Thyroid gland (tissue), 4 donors: ENCODE data around the gene KLHDC4. TPM values are rescaled to one million over a fixed set of nuclear protein-coding genes. Genes with fewer than 3 reads are reported as not detected.

Source experiments
- DNase-seq, 2 donors: peaks; one replicate each; pipeline ENCODE4 v3.0.0-alpha.2; 2019
- H3K27ac ChIP-seq, 3 donors: fragments of 200-600 bp; sonication (generic); 1 replicate in 2 of 3; 2 replicates in 1 of 3; pipeline ENCODE4 v1.5.1; 2016 to 2019; ENCODE audit warnings: mild to moderate bottlenecking in 1 of 3, moderate library complexity in 1 of 3
- H3K27me3 ChIP-seq: fragments of 200-600 bp; sonication (generic); one replicate; pipeline ENCODE4 v1.5.1; 2019
- H3K36me3 ChIP-seq, 2 donors: fragments of 200-600 bp; sonication (generic); one replicate each; pipeline ENCODE4 v1.5.1; 2016 to 2019
- H3K4me1 ChIP-seq, 2 donors: fragments of 200-600 bp; sonication (generic); one replicate each; pipeline ENCODE4 v1.5.1; 2017 to 2019
- H3K4me3 ChIP-seq, 3 donors: fragments of 200-600 bp; sonication (generic); replicated peaks in 1 of 3; 1 replicate in 2 of 3; 2 replicates in 1 of 3; pipeline ENCODE4 v1.5.1; 2016; ENCODE audit warnings: mild to moderate bottlenecking in 1 of 3
- H3K9me3 ChIP-seq: fragments of 200-600 bp; sonication (generic); one replicate; pipeline ENCODE4 v1.5.1; 2017
- POLR2A ChIP-seq, 2 donors: fragments of 450-650 bp; IDR thresholded peaks; one replicate each; pipeline ENCODE4 v1.6.1; 2017; ENCODE audit warnings: antibody characterized with exemption in 2 of 2, mild to moderate bottlenecking in 2 of 2, moderate library complexity in 1 of 2
- whole genome bisulfite sequencing, 2 donors: methylation state at CpG; one replicate each; pipeline ENCODE4 v1.1.5; 2017; 5-methylcytosine and 5-hydroxymethylcytosine counted together
- intact Hi-C: fragments of 100-400 bp; cut with DNase I; formaldehyde crosslinking; loops from one replicate; pipeline ENCODE4 v1.15.1; 2023
- total RNA-seq, 4 donors: library from RNA; depleted of rRNA; stranded (reverse); fragments of >200 nt; gene quantifications; one replicate each; pipeline ENCODE4 v1.2.3, GENCODE V29; 2016
- TF ChIP-seq, protein P1 (sequence below), 6 experiments: fragments of 200-600 bp in 3 of 6; fragments of 450-650 bp in 3 of 6; sonication (generic) in 3 of 6; IDR thresholded peaks; one replicate each; pipeline ENCODE4 v1.5.1; 2016 to 2019; ENCODE audit warnings: antibody characterized with exemption in 6 of 6, mild to moderate bottlenecking in 2 of 6, inconsistent platforms in 1 of 6, moderate library complexity in 1 of 6

KLHDC4 gene
- total RNA-seq, 4 donors from 2014 or later: 19.9 to 40.9 (median 30.3) TPM

DNA sequence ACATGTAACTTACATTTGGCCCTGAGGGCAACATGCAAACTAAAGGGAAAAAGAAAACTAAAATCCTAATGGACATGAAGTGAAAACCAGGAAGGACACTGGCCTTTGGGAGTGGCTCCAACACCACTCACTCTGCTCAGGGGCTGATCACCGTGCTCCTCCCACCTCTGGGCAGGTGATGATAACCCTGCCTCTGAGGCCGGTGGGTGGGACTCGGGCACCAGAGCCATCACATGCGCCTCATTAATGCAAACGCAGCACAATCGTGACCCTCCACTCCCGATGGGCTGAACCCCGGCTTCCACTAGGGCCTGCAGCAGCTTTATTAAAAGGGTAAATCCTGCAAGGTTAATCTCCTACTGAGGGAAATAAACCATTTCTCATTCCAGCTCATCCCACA is 4.7 kb downstream of the KLHDC4 start:
- Histone ChIP-seq H3K36me3 (peaks cover 4 to 21% of the 10 kb centered on the region in 2 donors), H3K27me3 (no peaks in the 10 kb centered on the region), H3K4me1 (peaks cover 4 to 12% of the 10 kb centered on the region in 2 donors), H3K27ac (no peak overlapping the region), H3K9me3 (no peaks in the 10 kb centered on the region), H3K4me3 (no peak overlapping the region)
- WGBS, 2 donors: 92 to 96% methylated on average over 8 of the region's 8 CpGs
- TF ChIP-seq POLR2A (IDR thresholded peaks at IDR 0.05): no peak
- TF ChIP-seq, protein P1, sequence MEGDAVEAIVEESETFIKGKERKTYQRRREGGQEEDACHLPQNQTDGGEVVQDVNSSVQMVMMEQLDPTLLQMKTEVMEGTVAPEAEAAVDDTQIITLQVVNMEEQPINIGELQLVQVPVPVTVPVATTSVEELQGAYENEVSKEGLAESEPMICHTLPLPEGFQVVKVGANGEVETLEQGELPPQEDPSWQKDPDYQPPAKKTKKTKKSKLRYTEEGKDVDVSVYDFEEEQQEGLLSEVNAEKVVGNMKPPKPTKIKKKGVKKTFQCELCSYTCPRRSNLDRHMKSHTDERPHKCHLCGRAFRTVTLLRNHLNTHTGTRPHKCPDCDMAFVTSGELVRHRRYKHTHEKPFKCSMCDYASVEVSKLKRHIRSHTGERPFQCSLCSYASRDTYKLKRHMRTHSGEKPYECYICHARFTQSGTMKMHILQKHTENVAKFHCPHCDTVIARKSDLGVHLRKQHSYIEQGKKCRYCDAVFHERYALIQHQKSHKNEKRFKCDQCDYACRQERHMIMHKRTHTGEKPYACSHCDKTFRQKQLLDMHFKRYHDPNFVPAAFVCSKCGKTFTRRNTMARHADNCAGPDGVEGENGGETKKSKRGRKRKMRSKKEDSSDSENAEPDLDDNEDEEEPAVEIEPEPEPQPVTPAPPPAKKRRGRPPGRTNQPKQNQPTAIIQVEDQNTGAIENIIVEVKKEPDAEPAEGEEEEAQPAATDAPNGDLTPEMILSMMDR (IDR thresholded peaks at IDR 0.05): no peak
- intact Hi-C loops: loop anchor here (10.0 kb wide), 2 partner anchors 176 to 366 kb away; partner anchors contain the start of gene MAP1LC3B
- no peak for DNase-seq

DNA sequence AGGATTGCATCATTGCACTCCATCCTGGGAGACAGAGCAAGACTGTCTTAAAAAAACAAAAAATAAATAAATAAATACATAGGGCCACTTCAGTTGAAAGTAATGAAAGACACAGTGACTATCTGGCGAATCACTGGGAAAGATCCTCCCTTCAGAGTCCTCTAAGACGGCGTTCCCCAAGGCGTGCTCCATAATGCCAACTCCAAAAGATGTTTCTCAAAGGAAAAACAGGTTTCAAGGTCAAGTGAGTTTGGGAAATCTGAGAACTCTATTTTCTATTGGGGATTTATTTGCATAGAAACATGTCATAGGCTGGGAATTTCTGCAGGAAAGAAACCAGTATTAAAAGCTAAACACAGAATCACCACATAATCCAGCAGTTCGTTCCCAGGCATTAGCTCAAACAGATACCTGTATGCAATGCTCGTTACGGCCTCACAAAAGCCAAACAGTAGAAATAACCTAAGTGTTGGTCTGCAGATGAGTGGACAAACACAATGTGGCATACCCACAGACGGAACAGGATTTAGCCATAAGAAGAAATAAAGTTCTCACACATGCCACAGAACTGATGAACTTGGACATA is 7.9 kb downstream of the KLHDC4 start:
- TF ChIP-seq POLR2A (IDR thresholded peaks at IDR 0.05): no peak
- TF ChIP-seq, protein P1 (IDR thresholded peaks at IDR 0.05): no peak
- Histone ChIP-seq H3K4me1 (peaks cover 0 to 7% of the 10 kb centered on the region in 2 donors), H3K4me3 (no peak overlapping the region), H3K36me3 (peaks cover 24 to 46% of the 10 kb centered on the region in 2 donors), H3K27me3 (no peaks in the 10 kb centered on the region), H3K9me3 (no peaks in the 10 kb centered on the region), H3K27ac (no peak overlapping the region)
- DNase-seq: no peak
- intact Hi-C loops: no loop called here
- WGBS, 2 donors: 93 to 94% methylated on average over 8 of the region's 8 CpGs

- no peaks in the 10 kb centered on the region for H3K9me3 ChIP-seq
- peaks cover 42 to 53% of the 10 kb centered on the region in 2 donors for H3K36me3 ChIP-seq
- H3K27me3 ChIP-seq: no peaks in the 10 kb centered on the region
- intact Hi-C loops: no loop called here
- H3K4me3 ChIP-seq: no peak overlapping the region
- 91 to 93% methylated on average over 9 to 11 of the region's 11 CpGs for WGBS, 2 donors
- no peak overlapping the region for H3K27ac ChIP-seq
- H3K4me1 ChIP-seq: no peaks in the 10 kb centered on the region
- DNase-seq: no peak
- no peak for TF ChIP-seq POLR2A (IDR thresholded peaks at IDR 0.05)
- TF ChIP-seq, protein P1 (IDR thresholded peaks at IDR 0.05): no peak
Observed at GRCh38 chr16:87754535-87754934, 11.3 kb downstream of the KLHDC4 start.

DNA sequence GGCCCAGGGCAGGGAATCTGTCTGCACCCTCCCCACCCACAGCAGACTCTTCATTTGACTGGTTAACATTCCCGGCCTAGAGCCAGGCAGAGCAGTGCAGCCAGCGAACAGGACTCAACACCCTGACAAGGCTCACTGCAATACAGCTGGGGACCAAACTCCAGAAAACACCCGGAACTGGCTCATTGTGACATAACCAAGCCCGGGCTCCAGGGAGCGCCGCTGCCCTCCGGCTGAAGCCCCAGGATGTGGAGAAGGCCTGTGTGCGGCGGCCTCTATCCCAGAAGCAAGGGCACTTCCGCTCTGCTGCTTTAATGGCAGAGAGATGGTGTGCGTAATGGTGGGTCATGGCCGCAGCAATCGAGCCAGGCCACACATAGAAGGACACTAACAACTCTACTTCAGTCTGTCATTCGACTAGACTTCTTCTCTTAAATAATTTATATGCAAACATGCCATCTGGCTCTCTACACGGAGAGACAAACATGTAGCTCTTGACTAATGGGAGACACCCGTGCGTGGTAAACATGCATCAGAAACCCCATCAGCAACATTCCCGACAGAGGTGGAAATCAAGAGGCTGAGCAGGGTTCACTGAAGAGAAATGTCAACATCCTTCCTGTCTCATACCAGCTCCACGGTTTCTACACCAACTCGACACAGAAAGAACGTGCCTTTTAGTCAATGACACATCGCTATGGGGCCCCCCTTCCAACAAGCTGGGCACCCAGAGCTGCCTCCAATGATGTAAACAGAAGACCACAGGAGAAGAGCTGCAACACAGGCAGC is 18.0 kb downstream of the KLHDC4 start:
- Histone ChIP-seq H3K9me3 (no peaks in the 10 kb centered on the region), H3K27me3 (no peaks in the 10 kb centered on the region), H3K4me1 (no peaks in the 10 kb centered on the region), H3K27ac (no peak overlapping the region), H3K36me3 (peaks cover 36 to 39% of the 10 kb centered on the region in 2 donors), H3K4me3 (no peak overlapping the region)
- no peak for TF ChIP-seq POLR2A (IDR thresholded peaks at IDR 0.05)
- TF ChIP-seq, protein P1 (IDR thresholded peaks at IDR 0.05): no peak
- DNase-seq: no peak
- intact Hi-C loops: no loop called here
- 92 to 95% methylated on average over 20 to 22 of the region's 22 CpGs for WGBS, 2 donors

GRCh38 chr16:87746178-87746577 is 19.6 kb downstream of the KLHDC4 start:
- no peak overlapping the region for H3K4me3 ChIP-seq

More at GRCh38 chr16:87746178-87746577, 19.6 kb downstream of the KLHDC4 start:
- no peak overlapping the region for H3K27ac ChIP-seq
- no peak for TF ChIP-seq POLR2A (IDR thresholded peaks at IDR 0.05)
- TF ChIP-seq, protein P1 (IDR thresholded peaks at IDR 0.05): no peak
- peaks cover 31 to 38% of the 10 kb centered on the region in 2 donors for H3K36me3 ChIP-seq
- intact Hi-C loops: no loop called here
- H3K27me3 ChIP-seq: no peaks in the 10 kb centered on the region
- peaks cover 0 to under 1% of the 10 kb centered on the region in 2 donors for H3K4me1 ChIP-seq
- H3K9me3 ChIP-seq: no peaks in the 10 kb centered on the region
- DNase-seq: no peak
- 92 to 95% methylated on average over 8 of the region's 8 CpGs for WGBS, 2 donors
